GM12891 (cell line): ENCODE data around the gene ITGA1.

Experiments used
- POLR2A ChIP-seq: IDR thresholded peaks from 2 replicates; pipeline ENCODE4 v1.6.1; 2011; ENCODE audit warnings: low read depth, low read length, control low read depth
- POLR2AphosphoS5 ChIP-seq: IDR thresholded peaks from 2 replicates; pipeline ENCODE4 v1.6.1; 2011; ENCODE audit warnings: low read depth, low read length, control low read depth
- SPI1 ChIP-seq: IDR thresholded peaks from 2 replicates; pipeline ENCODE4 v1.6.1; 2011; ENCODE audit warnings: low read depth, low read length, control low read depth
- TAF1 ChIP-seq: IDR thresholded peaks from 2 replicates; pipeline ENCODE4 v1.6.1; 2011; ENCODE audit warnings: low read depth, low read length, control low read depth

DNA sequence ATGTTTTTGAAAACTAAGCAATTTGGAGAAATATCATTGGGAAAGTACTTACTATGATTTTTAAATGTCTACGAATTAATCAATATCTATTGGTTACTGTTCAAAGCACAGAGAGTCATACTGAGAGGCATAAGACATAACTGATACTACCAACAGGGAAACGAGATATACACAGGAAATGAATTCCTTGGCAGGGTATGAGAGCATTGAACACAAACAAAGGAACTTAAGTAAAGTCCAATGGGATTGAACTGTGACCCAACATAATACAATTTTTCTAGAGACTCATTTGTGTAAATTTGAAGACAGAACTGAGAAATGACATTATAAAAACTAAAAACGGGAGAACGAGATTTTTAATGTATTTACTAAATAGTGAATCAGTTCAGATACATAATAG is 1.3 kb upstream of the ITGA1 start:
- TF ChIP-seq POLR2A (no peak), TAF1 (no peak), POLR2AphosphoS5 (no peak), SPI1 (no peak)
